Upper lobe of left lung (tissue), 4 donors: ENCODE measurements around the gene LIPC.

Source experiments
- CTCF ChIP-seq, 6 experiments: fragments of 450-650 bp in 4 of 6; fragments of 200-600 bp in 2 of 6; sonication (generic) in 2 of 6; IDR thresholded peaks; one replicate each; pipeline ENCODE4 v1.5.1; 2016 to 2019; ENCODE audit warnings: antibody characterized with exemption in 6 of 6
- POLR2A ChIP-seq, 4 donors: fragments of 450-650 bp; IDR thresholded peaks; one replicate each; pipeline ENCODE4 v1.5.1; 2016 to 2017; ENCODE audit warnings: antibody characterized with exemption in 4 of 4, mild to moderate bottlenecking in 2 of 4

- TF ChIP-seq POLR2A (IDR thresholded peaks at IDR 0.05) (no peak), CTCF (IDR thresholded peaks at IDR 0.05) (no peak)
Observed at GRCh38 chr15:58486564-58486963, 54.8 kb downstream of the LIPC start.
